NCI-H1436 (cell line): ENCODE data around the gene MDGA2.
"Not testable (repeated sequence)": the region's sequence is repeated elsewhere in the genome, so short reads cannot be mapped to it uniquely, and the experiment has no call there.

Experiments used
- DNase-seq: peaks from one replicate; lab custom pipeline; 2025; lab: John Stamatoyannopoulos, UW

Gene MDGA2

GRCh38 chr14:47235619-47236018 lies 439.8 kb downstream of the MDGA2 start:
- DNase-seq, result no peak

- DNase-seq, result no peak
These were observed 448.4 kb downstream of the MDGA2 start for GRCh38 chr14:47226877-47227520.

GRCh38 chr14:47223656-47224055 lies 451.7 kb downstream of the MDGA2 start:
- DNase-seq, result no peak

- DNase-seq, result no peak
These were observed 455.3 kb downstream of the MDGA2 start for GRCh38 chr14:47220096-47220495.

- no peak for DNase-seq
These were observed 464.1 kb downstream of the MDGA2 start for GRCh38 chr14:47211263-47211662.

- DNase-seq, result no peak
These were observed 465.3 kb downstream of the MDGA2 start for GRCh38 chr14:47210099-47210498.

GRCh38 chr14:47208434-47208833 lies 467.0 kb downstream of the MDGA2 start:
- DNase-seq, result no peak

- DNase-seq, result no peak
These were observed 467.8 kb downstream of the MDGA2 start for GRCh38 chr14:47207617-47208016.

- DNase-seq, result no peak
These were observed 474.7 kb downstream of the MDGA2 start for GRCh38 chr14:47200740-47201139.

- no peak for DNase-seq
These were observed 479.8 kb downstream of the MDGA2 start for GRCh38 chr14:47195582-47195981.

- no peak for DNase-seq
These were observed 481.4 kb downstream of the MDGA2 start for GRCh38 chr14:47194055-47194454.

- not testable (repeated sequence) for DNase-seq
These were observed 483.2 kb downstream of the MDGA2 start for GRCh38 chr14:47192203-47192602.

- DNase-seq, result no peak
These were observed 483.7 kb downstream of the MDGA2 start for GRCh38 chr14:47191700-47192099.

GRCh38 chr14:47189911-47190484 lies 485.4 kb downstream of the MDGA2 start:
- DNase-seq, result no peak

GRCh38 chr14:47186486-47186885 lies 488.9 kb downstream of the MDGA2 start:
- DNase-seq, result no peak

GRCh38 chr14:47179906-47180305 lies 495.5 kb downstream of the MDGA2 start:
- no peak for DNase-seq

- not testable (repeated sequence) for DNase-seq
These were observed 503.5 kb downstream of the MDGA2 start for GRCh38 chr14:47171896-47172295.

GRCh38 chr14:47167402-47167801 lies 508.0 kb downstream of the MDGA2 start:
- DNase-seq, result no peak

GRCh38 chr14:47155395-47155794 lies 520.0 kb downstream of the MDGA2 start:
- DNase-seq, result no peak

- no peak for DNase-seq
These were observed 521.1 kb downstream of the MDGA2 start for GRCh38 chr14:47154276-47154797.

- no peak for DNase-seq
These were observed 521.7 kb downstream of the MDGA2 start for GRCh38 chr14:47153746-47154145.

GRCh38 chr14:47150267-47150666 lies 525.1 kb downstream of the MDGA2 start:
- DNase-seq, result no peak

GRCh38 chr14:47149326-47149725 lies 526.1 kb downstream of the MDGA2 start:
- DNase-seq, result no peak

GRCh38 chr14:47148686-47149085 lies 526.7 kb downstream of the MDGA2 start:
- no peak for DNase-seq
